C4-2B (cell line): ENCODE results near the gene OR10K2.
"Not testable (repeated sequence)": the region's sequence is repeated elsewhere in the genome, so short reads cannot be mapped to it uniquely, and the experiment has no call there.

ENCODE experiments used
- H3K27ac ChIP-seq: fragments of 450-650 bp; 2 replicates; pipeline ENCODE4 v1.5.1; 2017
- CTCF ChIP-seq: fragments of 450-650 bp; conservative IDR thresholded peaks from 2 replicates; pipeline ENCODE4 v1.5.1; 2017; ENCODE audit warnings: mild to moderate bottlenecking
- ZFX ChIP-seq: fragments of 450-650 bp; IDR thresholded peaks from 2 replicates; pipeline ENCODE4 v1.6.1; 2017

The OR10K2 gene

GRCh38 chr1:158434741-158435140 is 8.7 kb upstream of the OR10K2 start:
- TF ChIP-seq ZFX (no peak), CTCF (no peak)
- H3K27ac ChIP-seq = no peak overlapping the region

- not testable (repeated sequence) for H3K27ac ChIP-seq
Measured at GRCh38 chr1:158430163-158430562, 4.1 kb upstream of the OR10K2 start.

GRCh38 chr1:158425027-158425426 is 1.0 kb downstream of the OR10K2 start:
- H3K27ac ChIP-seq = no peak overlapping the region
- TF ChIP-seq ZFX (no peak), CTCF (no peak)

DNA sequence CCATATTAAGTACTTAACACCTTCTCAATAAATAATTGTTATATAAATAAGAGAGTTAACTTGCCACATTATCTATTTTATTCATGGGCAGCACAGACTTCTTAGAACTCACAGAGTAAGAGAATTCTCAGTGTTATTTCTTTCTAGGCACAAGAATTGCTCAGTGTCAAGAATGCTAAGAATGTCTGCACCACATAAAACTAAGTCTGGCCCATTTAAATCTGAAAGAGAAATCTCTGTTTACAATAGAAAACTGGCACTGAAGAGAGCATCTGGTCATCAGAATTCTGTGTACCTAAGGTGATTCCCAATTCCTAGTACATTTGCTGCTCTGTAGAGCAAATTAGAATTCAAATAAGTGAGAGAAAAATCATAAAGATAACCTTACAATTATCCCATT is 3.8 kb downstream of the OR10K2 start:
- H3K27ac ChIP-seq = no peak overlapping the region
- TF ChIP-seq ZFX = no peak
- TF ChIP-seq CTCF = no peak

DNA sequence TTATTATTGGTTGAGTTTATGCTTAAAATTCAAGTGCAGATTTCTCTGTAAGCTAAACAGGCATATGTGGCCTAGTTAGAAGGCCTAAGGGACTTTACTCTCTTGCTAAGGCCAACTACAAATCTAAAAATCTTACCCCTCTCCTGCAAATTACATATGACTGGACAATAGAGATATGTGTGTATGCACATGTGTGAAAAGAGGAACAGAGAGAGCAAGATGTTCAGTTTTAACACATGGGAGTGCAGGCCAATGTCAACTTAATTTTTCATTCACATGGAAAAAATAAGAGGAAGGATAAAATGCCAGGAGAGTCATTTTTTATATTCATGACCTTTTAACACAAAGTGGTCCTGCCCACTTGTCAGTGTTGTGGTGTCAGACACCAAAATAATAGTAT is 8.5 kb downstream of the OR10K2 start:
- H3K27ac ChIP-seq = no peak overlapping the region
- no peak for TF ChIP-seq ZFX
- TF ChIP-seq CTCF = no peak

DNA sequence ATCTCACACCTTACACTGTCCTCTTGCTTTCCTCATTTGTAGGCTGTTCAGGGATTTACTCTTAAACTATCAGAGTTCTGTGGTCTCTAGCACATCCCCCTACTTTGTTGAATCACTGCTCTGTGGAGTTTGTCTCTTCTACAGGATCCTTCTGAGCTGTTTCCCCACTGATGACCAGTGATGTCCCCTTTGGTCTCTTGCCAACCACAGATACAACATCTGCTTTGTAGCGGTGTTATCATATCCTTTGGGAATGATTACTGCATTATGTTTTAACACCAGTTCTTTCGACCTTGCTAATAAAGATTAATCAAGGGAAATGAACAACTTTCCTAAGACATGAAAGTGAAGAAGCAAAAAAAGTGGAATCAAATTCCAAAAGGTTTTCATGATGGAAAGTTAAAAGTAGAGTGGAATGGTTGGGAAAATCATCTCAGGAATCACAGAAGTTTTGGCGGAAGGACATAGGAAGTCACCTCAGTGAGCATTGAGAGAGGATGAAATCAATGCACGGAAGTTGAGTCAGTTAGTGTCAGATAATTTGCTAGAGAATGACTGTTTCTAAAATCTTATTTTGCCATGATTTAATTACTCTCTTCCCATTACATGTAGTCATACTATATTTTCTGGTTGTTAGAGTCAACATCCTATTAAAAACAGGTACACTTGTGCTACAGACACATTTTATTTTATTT is 11.2 kb downstream of the OR10K2 start:
- H3K27ac ChIP-seq = no peak overlapping the region

DNA sequence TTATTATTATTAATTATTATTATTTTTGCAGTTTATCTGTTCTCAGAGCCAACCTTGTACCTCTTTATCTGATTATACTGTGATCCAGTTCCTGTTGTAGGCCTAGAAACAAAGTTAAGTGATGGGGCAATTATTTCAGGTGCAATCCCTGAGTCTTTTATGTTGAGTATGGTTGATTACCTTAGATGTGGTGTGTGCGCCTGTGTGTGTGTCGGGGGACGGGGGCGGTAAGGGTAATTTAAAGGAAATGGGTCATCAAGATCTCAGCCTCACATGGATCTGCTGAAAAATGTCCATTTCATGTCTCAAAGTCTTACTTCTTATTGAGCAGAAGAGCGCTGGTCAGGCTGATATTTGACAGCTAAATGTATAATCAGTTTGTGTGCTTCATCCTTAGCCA is 18.9 kb downstream of the OR10K2 start:
- H3K27ac ChIP-seq = no peak overlapping the region
- TF ChIP-seq ZFX = no peak
- no peak for TF ChIP-seq CTCF

More for the DNA sequence above, 11.2 kb downstream of the OR10K2 start:
- TF ChIP-seq CTCF (no peak), ZFX (no peak)

DNA sequence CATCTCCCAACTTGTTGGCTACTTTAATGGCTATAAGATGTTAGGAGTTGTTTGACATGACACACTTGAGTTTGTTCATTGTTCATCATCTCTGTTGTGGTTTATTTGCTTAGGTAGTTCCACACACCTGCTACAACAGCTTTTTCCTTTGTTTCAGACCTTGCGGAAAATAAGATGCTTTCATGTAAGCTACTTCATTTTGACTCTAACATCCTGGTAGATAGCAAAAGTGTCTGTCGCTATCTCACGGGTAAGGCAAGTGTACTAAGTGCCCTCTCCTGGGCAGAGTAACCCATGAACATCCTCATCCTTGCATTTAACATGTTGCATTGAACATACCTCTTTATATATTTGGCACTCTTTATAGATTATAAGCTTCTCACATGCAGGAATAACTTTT is 25.2 kb downstream of the OR10K2 start:
- no peak overlapping the region for H3K27ac ChIP-seq
- TF ChIP-seq ZFX (no peak), CTCF (no peak; the same call in 1 of the 2 replicates)
